ENCODE results near the gene BMF. TPM values are rescaled to one million over a fixed set of nuclear protein-coding genes. Genes with fewer than 3 reads are reported as not detected.

BMF gene
- total RNA-seq, 1 experiment from 2014 or later, result 11.5 TPM

DNA sequence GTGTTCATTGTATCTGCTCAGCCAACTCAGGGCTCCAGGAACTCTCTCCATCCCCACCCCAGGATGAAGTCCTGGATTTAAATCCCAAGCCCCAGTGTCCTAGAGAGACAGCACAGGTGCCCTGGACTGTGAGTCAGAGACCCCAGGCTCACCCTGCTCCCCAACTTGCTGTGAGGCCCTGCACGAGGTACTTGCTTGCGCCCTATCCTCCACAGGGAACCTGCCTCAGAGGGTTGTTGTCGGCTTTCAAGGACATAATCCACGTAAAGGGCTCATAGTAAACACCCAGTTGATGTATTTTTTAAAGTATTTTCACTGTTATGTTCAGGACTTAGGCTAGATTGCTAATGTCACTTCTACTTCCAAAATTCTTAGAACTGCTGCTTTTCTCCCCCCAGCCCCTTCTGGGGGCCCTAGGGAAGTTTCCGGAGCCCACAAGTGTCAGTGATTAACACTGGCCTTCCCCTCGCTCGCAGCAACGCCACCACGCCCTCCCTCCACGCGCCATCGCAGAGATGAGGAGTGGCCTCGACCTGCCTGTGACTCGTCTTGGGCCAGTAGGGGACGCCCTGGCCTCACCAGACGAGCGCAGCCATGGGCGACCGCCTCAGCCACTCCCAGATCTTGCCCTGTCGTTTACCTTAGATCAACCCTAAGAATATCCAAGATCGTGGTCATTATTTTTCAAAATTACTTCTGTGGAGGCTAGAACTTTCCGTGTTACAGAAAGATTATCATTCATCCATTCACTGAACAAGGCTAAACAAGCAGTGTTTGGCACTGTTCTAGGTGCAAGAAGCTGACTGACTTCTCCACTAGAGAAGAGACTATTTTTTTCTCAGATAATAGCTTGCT, 63.7 kb downstream of the BMF start:
- H3K27ac Mint-ChIP-seq (ENCODE audit: unreplicated experiment), result no peak overlapping the region
- H3K4me3 Mint-ChIP-seq (ENCODE audit: low read depth, unreplicated experiment), result no peak overlapping the region
- no peaks in the 10 kb centered on the region for H3K27me3 Mint-ChIP-seq (ENCODE audit: unreplicated experiment)
- peaks cover 1% of the 10 kb centered on the region for H3K36me3 Mint-ChIP-seq (ENCODE audit: insufficient read depth, unreplicated experiment)
- peaks cover 10% of the 10 kb centered on the region for H3K4me1 Mint-ChIP-seq (ENCODE audit: low read depth, unreplicated experiment)
- peak; percentile 82 for DNase-seq
- CTCF ChIA-PET, result interaction anchor here (1.2 to 3.9 kb wide), 4 partner anchors 60 to 229 kb away, joined by 3 to 75 read pairs (median 10); partner anchors contain the start of gene BMF
- TF ChIP-seq, protein P1, sequence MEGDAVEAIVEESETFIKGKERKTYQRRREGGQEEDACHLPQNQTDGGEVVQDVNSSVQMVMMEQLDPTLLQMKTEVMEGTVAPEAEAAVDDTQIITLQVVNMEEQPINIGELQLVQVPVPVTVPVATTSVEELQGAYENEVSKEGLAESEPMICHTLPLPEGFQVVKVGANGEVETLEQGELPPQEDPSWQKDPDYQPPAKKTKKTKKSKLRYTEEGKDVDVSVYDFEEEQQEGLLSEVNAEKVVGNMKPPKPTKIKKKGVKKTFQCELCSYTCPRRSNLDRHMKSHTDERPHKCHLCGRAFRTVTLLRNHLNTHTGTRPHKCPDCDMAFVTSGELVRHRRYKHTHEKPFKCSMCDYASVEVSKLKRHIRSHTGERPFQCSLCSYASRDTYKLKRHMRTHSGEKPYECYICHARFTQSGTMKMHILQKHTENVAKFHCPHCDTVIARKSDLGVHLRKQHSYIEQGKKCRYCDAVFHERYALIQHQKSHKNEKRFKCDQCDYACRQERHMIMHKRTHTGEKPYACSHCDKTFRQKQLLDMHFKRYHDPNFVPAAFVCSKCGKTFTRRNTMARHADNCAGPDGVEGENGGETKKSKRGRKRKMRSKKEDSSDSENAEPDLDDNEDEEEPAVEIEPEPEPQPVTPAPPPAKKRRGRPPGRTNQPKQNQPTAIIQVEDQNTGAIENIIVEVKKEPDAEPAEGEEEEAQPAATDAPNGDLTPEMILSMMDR (IDR thresholded peaks at IDR 0.05; ENCODE audit: unreplicated experiment), result no peak
- H3K9me3 Mint-ChIP-seq (ENCODE audit: low read depth, unreplicated experiment), result no peaks in the 10 kb centered on the region
- intact Hi-C loops (cut with micrococcal nuclease; ENCODE audit: unreplicated experiment), result loop anchor here (1.0 to 5.0 kb wide), 3 partner anchors 62 to 227 kb away; partner anchors contain the start of gene BUB1B
- no TSS peak for BruUV-seq (replicated peaks)

DNA sequence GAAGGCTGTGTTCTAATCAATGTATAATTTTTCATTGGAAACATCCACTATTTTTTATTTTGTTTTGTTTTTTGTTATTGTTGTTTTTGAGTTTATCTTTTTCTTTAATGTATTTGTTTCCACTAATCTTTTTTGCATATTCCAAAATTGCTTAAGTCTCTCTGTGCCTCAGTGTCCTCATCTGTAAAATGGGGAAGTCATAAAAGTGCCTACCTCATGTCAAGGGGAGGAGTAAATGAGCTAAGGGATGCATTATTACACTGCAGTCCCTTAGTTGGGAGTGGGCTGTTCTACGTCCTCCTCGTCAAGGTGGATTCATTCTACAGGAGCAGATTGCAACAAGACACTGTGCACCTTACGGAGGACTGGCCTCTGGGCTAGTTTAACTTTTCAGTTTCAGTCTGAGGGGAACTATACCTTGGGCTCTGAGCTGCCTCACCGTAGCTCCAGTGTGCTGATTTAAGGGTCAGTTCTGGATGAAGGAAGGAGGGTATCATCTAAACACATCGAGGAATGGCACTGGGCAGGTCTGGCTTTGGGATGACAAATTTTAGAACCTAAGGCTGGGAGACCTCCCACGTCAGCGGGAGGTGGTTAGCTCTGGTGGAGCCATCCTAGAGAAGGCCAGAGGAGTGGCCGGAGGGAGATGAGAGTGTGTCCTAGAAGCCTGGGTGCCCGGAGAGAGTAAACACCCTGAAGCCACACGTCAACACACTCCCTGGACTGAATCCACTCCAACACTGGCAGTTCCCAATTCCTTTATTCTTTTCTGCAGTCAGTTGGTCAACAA, 64.6 kb downstream of the BMF start:
- Mint-ChIP-seq H3K4me3 (ENCODE audit: low read depth, unreplicated experiment) (no peak overlapping the region), H3K9me3 (ENCODE audit: low read depth, unreplicated experiment) (no peaks in the 10 kb centered on the region), H3K36me3 (ENCODE audit: insufficient read depth, unreplicated experiment) (peaks cover 5% of the 10 kb centered on the region), H3K27ac (ENCODE audit: unreplicated experiment) (no peak overlapping the region), H3K27me3 (ENCODE audit: unreplicated experiment) (no peaks in the 10 kb centered on the region), H3K4me1 (ENCODE audit: low read depth, unreplicated experiment) (peaks cover 10% of the 10 kb centered on the region)
- TF ChIP-seq, protein P1 (IDR thresholded peaks at IDR 0.05; ENCODE audit: unreplicated experiment), result no peak
- intact Hi-C loops (cut with micrococcal nuclease; ENCODE audit: unreplicated experiment), result no loop called here
- no TSS peak for BruUV-seq (replicated peaks)
- CTCF ChIA-PET, result interaction anchor here (1.4 kb wide), 1 partner anchor 63 kb away, joined by 5 read pairs; no protein-coding TSS in a partner anchor
- no peak for DNase-seq

DNA sequence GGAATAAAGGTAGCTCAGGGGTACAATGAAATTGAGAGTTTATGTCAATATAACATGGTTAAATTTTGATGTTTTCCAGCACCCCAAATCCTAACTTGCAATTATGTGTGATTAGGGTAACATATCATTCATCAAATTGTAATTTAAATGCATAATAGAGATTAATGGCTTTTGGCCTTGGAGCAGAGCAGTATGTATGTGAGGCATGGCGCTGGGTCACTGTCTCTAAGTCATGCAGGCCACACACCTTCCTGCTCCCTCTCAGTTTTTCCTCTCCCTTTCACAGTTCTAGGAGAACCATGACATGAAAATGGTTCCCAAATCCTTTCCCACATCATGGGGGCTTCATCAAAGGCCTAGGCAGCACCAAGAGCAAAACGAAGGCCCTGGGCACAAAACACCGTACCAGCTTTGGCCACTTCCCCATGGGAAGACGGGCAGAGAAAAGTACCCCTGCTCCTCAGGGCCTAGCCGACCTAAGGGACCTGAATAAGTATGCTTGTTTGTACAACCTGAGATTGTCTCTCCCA, 65.8 kb downstream of the BMF start:
- intact Hi-C loops (cut with micrococcal nuclease; ENCODE audit: unreplicated experiment), result no loop called here
- Mint-ChIP-seq H3K9me3 (ENCODE audit: low read depth, unreplicated experiment) (no peaks in the 10 kb centered on the region), H3K27me3 (ENCODE audit: unreplicated experiment) (no peaks in the 10 kb centered on the region), H3K4me3 (ENCODE audit: low read depth, unreplicated experiment) (no peak overlapping the region), H3K36me3 (ENCODE audit: insufficient read depth, unreplicated experiment) (peaks cover 16% of the 10 kb centered on the region), H3K27ac (ENCODE audit: unreplicated experiment) (no peak overlapping the region), H3K4me1 (ENCODE audit: low read depth, unreplicated experiment) (peaks cover 5% of the 10 kb centered on the region)
- no TSS peak for BruUV-seq (replicated peaks)
- TF ChIP-seq, protein P1 (IDR thresholded peaks at IDR 0.05; ENCODE audit: unreplicated experiment), result no peak
- CTCF ChIA-PET, result interaction anchor here (1.4 kb wide), 1 partner anchor 64 kb away, joined by 5 read pairs; no protein-coding TSS in a partner anchor
- DNase-seq, result no peak

DNA sequence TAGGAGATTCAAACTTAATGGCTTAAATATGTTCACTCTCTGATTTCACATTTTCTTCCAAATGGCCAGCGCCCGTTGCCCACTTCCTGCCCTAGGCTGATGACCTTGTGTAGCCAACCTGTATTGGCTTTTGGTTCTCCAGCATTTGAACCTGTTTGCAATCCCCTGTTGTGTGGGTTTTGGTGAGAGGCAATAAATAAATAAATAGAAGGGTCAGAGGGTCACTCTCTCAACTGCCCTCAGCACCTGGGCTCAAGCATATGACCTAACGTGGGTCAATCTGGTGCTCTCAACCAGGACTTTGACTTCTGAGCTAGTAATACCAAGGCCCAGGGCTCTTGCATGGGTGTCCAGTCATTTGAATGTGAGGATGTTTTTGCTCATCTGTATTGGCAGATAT, 67.9 kb downstream of the BMF start:
- CTCF ChIA-PET, result no interaction called here
- no peaks in the 10 kb centered on the region for H3K9me3 Mint-ChIP-seq (ENCODE audit: low read depth, unreplicated experiment)
- TF ChIP-seq, protein P1 (IDR thresholded peaks at IDR 0.05; ENCODE audit: unreplicated experiment), result no peak
- no peak overlapping the region for H3K27ac Mint-ChIP-seq (ENCODE audit: unreplicated experiment)
- H3K36me3 Mint-ChIP-seq (ENCODE audit: insufficient read depth, unreplicated experiment), result peaks cover 16% of the 10 kb centered on the region
- no TSS peak for BruUV-seq (replicated peaks)
- H3K4me1 Mint-ChIP-seq (ENCODE audit: low read depth, unreplicated experiment), result no peaks in the 10 kb centered on the region
- H3K4me3 Mint-ChIP-seq (ENCODE audit: low read depth, unreplicated experiment), result no peak overlapping the region
- DNase-seq, result no peak
- intact Hi-C loops (cut with micrococcal nuclease; ENCODE audit: unreplicated experiment), result no loop called here
- H3K27me3 Mint-ChIP-seq (ENCODE audit: unreplicated experiment), result no peaks in the 10 kb centered on the region

Data from Calu3 (cell line).